Measurements from ENCODE around the gene CALML6. TPM values are rescaled to one million over a fixed set of nuclear protein-coding genes. Genes with fewer than 3 reads are reported as not detected.

CALML6 gene
- total and polyA plus RNA-seq, 2 of the 8 experiments (the other 6 are each of a cell fraction or from before 2014, with no cell fraction given): 0.54 to 1.3 TPM

- no peak overlapping the region for H3K4me2 ChIP-seq (ENCODE audit: insufficient read depth in 1 of 2, low read depth in 2 of 2, low read length in 2 of 2)
- CTCF ChIA-PET (ENCODE audit: partially characterized antibody): interaction anchor here (0.6 to 9.3 kb wide), 7 partner anchors 9 to 882 kb away, joined by 3 to 145 read pairs (median 9); no protein-coding TSS in a partner anchor
Measured at GRCh38 chr1:1945782-1946393, 30.8 kb downstream of the CALML6 start.

More at GRCh38 chr1:1945782-1946393, 30.8 kb downstream of the CALML6 start:
- Histone ChIP-seq H3K27ac (ENCODE audit: low read depth, low read length) (no peak overlapping the region), H3K56ac (replicated peaks; ENCODE audit: insufficient read length, low read depth, low read length) (no peak overlapping the region), H2BK20ac (ENCODE audit: low read length) (peak overlapping the region; percentile 48; the same call in 1 of the 2 replicates), H3K23ac (ENCODE audit: insufficient read length) (no peak overlapping the region), H3K79me1 (ENCODE audit: low read depth, low read length) (no peaks in the 10 kb centered on the region), H3K9me3 (ENCODE audit: insufficient read depth in 2 of 2, low read depth in 1 of 2, low read length in 1 of 2) (no peaks in the 10 kb centered on the region), H4K8ac (ENCODE audit: extremely low read depth, insufficient read depth, low read length) (no peak overlapping the region), H4K20me1 (replicated peaks in 1 of 2; ENCODE audit: control insufficient read depth in 1 of 2, insufficient read depth in 2 of 2, low read length in 2 of 2) (no peaks in the 10 kb centered on the region), H4K91ac (replicated peaks; ENCODE audit: insufficient read length, low read length) (no peak overlapping the region), H4K5ac (ENCODE audit: insufficient read length, low read depth, low read length) (no peak overlapping the region), H3K4me3 (ENCODE audit: extremely low read depth in 1 of 4, insufficient read depth in 2 of 4, low read depth in 3 of 4, low read length in 4 of 4) (no peak overlapping the region), H3K23me2 (ENCODE audit: low read depth, low read length) (peaks cover 3% of the 10 kb centered on the region; the same call in 1 of the 2 replicates), H3K36me3 (ENCODE audit: control insufficient read depth in 2 of 4, insufficient read depth in 4 of 4, low read length in 3 of 4) (no peaks in the 10 kb centered on the region; a peak in 1 of 8 replicates), H2BK5ac (ENCODE audit: low read depth, low read length) (no peak overlapping the region; the same call in 1 of the 2 replicates), H2BK12ac (ENCODE audit: low read depth, low read length) (no peak overlapping the region), H2BK120ac (replicated peaks; ENCODE audit: low read depth, low read length) (no peak overlapping the region), H3K9ac (replicated peaks in 1 of 4; ENCODE audit: extremely low read depth in 1 of 4, low read depth in 3 of 4, low read length in 3 of 4) (no peak overlapping the region), H3K4me1 (replicated peaks in 1 of 4; ENCODE audit: control insufficient read depth in 3 of 4, insufficient read depth in 4 of 4, low read length in 3 of 4) (peaks cover 0 to 2% (median 0%) of the 10 kb centered on the region in 4 experiments; a peak in 2 of 7 replicates), H2BK15ac (ENCODE audit: low read length) (no peak overlapping the region), H3K18ac (ENCODE audit: extremely low read depth, low read length) (no peak overlapping the region), H3K79me2 (ENCODE audit: control insufficient read depth in 1 of 2, insufficient read depth in 2 of 2, low read length in 2 of 2) (no peaks in the 10 kb centered on the region), H2AFZ (ENCODE audit: low read length) (no peak overlapping the region), H3K14ac (ENCODE audit: insufficient read length) (no peak overlapping the region), H3K4ac (replicated peaks; ENCODE audit: insufficient read length, low read depth, low read length) (peak overlapping the region; percentile 78), H3K27me3 (replicated peaks in 1 of 4; ENCODE audit: control insufficient read depth in 3 of 4, extremely low read depth in 1 of 4, insufficient read depth in 3 of 4, low read length in 3 of 4) (no peaks in the 10 kb centered on the region), H2AK5ac (ENCODE audit: low read depth, low read length) (0 out of 2 replicates have a peak overlapping the region, but pooled peaks have one; percentile 39)
- no peak for FAIRE-seq
- POLR2A ChIA-PET (ENCODE audit: partially characterized antibody): no interaction called here
- WGBS, 2 experiments (ENCODE audit: extremely low coverage in 1 of 2, insufficient coverage in 1 of 2, insufficient read length in 1 of 2, insufficient replicate concordance in 2 of 2, low coverage in 1 of 2, low lambda C conversion rate in 2 of 2, missing lambda C conversion rate in 1 of 2): 89% methylated on average over 27 of the region's 29 CpGs; no CpG with 5 or more reads in 1 of the 2 experiments
- TF ChIP-seq CREB1 (IDR thresholded peaks at IDR 0.05) (no peak), GTF2F1 (IDR thresholded peaks at IDR 0.05; ENCODE audit: borderline replicate concordance, low read depth, low read length) (no peak), CBX5 (IDR thresholded peaks at IDR 0.05; ENCODE audit: low read depth, low read length) (no peak)
- DNase-seq (ENCODE audit: low read depth in 1 of 2, low spot score in 2 of 2): no peak
